ENCODE data around the gene ZNF497.

The ZNF497 gene

GRCh38 chr19:58392945-58393724, 30.6 kb upstream of the ZNF497 start:
- peaks cover 12% of the 10 kb centered on the region for H3K4me1 ChIP-seq (ENCODE audit: insufficient read depth, low read length, poor library complexity, severe bottlenecking)
- H3F3A ChIP-seq (ENCODE audit: low read depth), result no peaks in the 10 kb centered on the region
- no peak for TF ChIP-seq CTCF (conservative IDR thresholded peaks at IDR 0.05; ENCODE audit: low read length)
- TF ChIP-seq EZH2phosphoT487 (IDR thresholded peaks at IDR 0.05; ENCODE audit: borderline replicate concordance), result no peak
- H3K9ac ChIP-seq (ENCODE audit: low read depth, low read length, poor library complexity, severe bottlenecking), result no peak overlapping the region
- no peaks in the 10 kb centered on the region for H3K9me3 ChIP-seq (ENCODE audit: insufficient read depth, low read depth, low read length)
- peaks cover 46% of the 10 kb centered on the region for H3K79me2 ChIP-seq (ENCODE audit: insufficient read depth, low read length)
- no peak overlapping the region for H2AFZ ChIP-seq (ENCODE audit: low read length)
- H3K4me3 ChIP-seq (ENCODE audit: low read length, poor library complexity, severe bottlenecking), result no peak overlapping the region
- no peak overlapping the region for H3K4me2 ChIP-seq (ENCODE audit: low read depth, low read length, poor library complexity, severe bottlenecking)
- peaks cover 33% of the 10 kb centered on the region; the same call in 1 of the 2 replicates for H3K36me3 ChIP-seq (ENCODE audit: insufficient read depth, low read length)
- no peaks in the 10 kb centered on the region for H3K27me3 ChIP-seq (ENCODE audit: insufficient read depth, low read length, poor library complexity, severe bottlenecking)
- peaks cover 40% of the 10 kb centered on the region for H4K20me1 ChIP-seq (ENCODE audit: insufficient read depth, low read length, poor library complexity, severe bottlenecking)
- H3K9me2 ChIP-seq (replicated peaks; ENCODE audit: low read depth, low read length), result no peaks in the 10 kb centered on the region

- Histone ChIP-seq H3K9me3 (ENCODE audit: insufficient read depth, low read depth, low read length) (no peaks in the 10 kb centered on the region), H3K9me2 (replicated peaks; ENCODE audit: low read depth, low read length) (no peaks in the 10 kb centered on the region), H3K27me3 (ENCODE audit: insufficient read depth, low read length, poor library complexity, severe bottlenecking) (no peaks in the 10 kb centered on the region), H3K4me3 (ENCODE audit: low read length, poor library complexity, severe bottlenecking) (peak overlapping the region; percentile 96), H2AFZ (ENCODE audit: low read length) (no peak overlapping the region), H4K20me1 (ENCODE audit: insufficient read depth, low read length, poor library complexity, severe bottlenecking) (peaks cover 41% of the 10 kb centered on the region), H3K4me2 (ENCODE audit: low read depth, low read length, poor library complexity, severe bottlenecking) (peak overlapping the region; percentile 99), H3K9ac (ENCODE audit: low read depth, low read length, poor library complexity, severe bottlenecking) (peak overlapping the region; percentile 81), H3K79me2 (ENCODE audit: insufficient read depth, low read length) (peaks cover 74% of the 10 kb centered on the region), H3K36me3 (ENCODE audit: insufficient read depth, low read length) (peaks cover 11% of the 10 kb centered on the region; the same call in 1 of the 2 replicates), H3F3A (ENCODE audit: low read depth) (no peaks in the 10 kb centered on the region), H3K4me1 (ENCODE audit: insufficient read depth, low read length, poor library complexity, severe bottlenecking) (peaks cover 28% of the 10 kb centered on the region)
- no peak for TF ChIP-seq CTCF (conservative IDR thresholded peaks at IDR 0.05; ENCODE audit: low read length)
- TF ChIP-seq EZH2phosphoT487 (IDR thresholded peaks at IDR 0.05; ENCODE audit: borderline replicate concordance), result no peak
Observed at GRCh38 chr19:58388175-58388526, 25.6 kb upstream of the ZNF497 start.

GRCh38 chr19:58387338-58388174, 25.0 kb upstream of the ZNF497 start:
- H3K79me2 ChIP-seq (ENCODE audit: insufficient read depth, low read length), result peaks cover 70% of the 10 kb centered on the region

More at GRCh38 chr19:58387338-58388174, 25.0 kb upstream of the ZNF497 start:
- H3K4me1 ChIP-seq (ENCODE audit: insufficient read depth, low read length, poor library complexity, severe bottlenecking), result peaks cover 28% of the 10 kb centered on the region
- H3K9me2 ChIP-seq (replicated peaks; ENCODE audit: low read depth, low read length), result no peaks in the 10 kb centered on the region
- H3K9ac ChIP-seq (ENCODE audit: low read depth, low read length, poor library complexity, severe bottlenecking), result peak overlapping the region; percentile 81
- peak overlapping the region; percentile 99 for H3K4me2 ChIP-seq (ENCODE audit: low read depth, low read length, poor library complexity, severe bottlenecking)
- no peak overlapping the region for H2AFZ ChIP-seq (ENCODE audit: low read length)
- H4K20me1 ChIP-seq (ENCODE audit: insufficient read depth, low read length, poor library complexity, severe bottlenecking), result peaks cover 37% of the 10 kb centered on the region
- TF ChIP-seq CTCF (conservative IDR thresholded peaks at IDR 0.05; ENCODE audit: low read length) (peak; percentile 43), EZH2phosphoT487 (IDR thresholded peaks at IDR 0.05; ENCODE audit: borderline replicate concordance) (no peak)
- H3K36me3 ChIP-seq (ENCODE audit: insufficient read depth, low read length), result peaks cover 6% of the 10 kb centered on the region; the same call in 1 of the 2 replicates
- H3K4me3 ChIP-seq (ENCODE audit: low read length, poor library complexity, severe bottlenecking), result peak overlapping the region; percentile 96
- no peaks in the 10 kb centered on the region for H3K9me3 ChIP-seq (ENCODE audit: insufficient read depth, low read depth, low read length)
- no peaks in the 10 kb centered on the region for H3K27me3 ChIP-seq (ENCODE audit: insufficient read depth, low read length, poor library complexity, severe bottlenecking)
- H3F3A ChIP-seq (ENCODE audit: low read depth), result no peaks in the 10 kb centered on the region
